Spleen (tissue), 7 donors: ENCODE data around the gene SEMA6D.

Experiments used
- POLR2A ChIP-seq, 3 donors: fragments of 450-650 bp; IDR thresholded peaks; one replicate each; pipeline ENCODE4 v1.5.1; 2017; ENCODE audit warnings: antibody characterized with exemption in 3 of 3, mild to moderate bottlenecking in 1 of 3
- TF ChIP-seq, protein P1 (sequence below), 11 experiments: fragments of 200-600 bp in 7 of 11; fragments of 450-650 bp in 4 of 11; sonication (generic) in 4 of 11; IDR thresholded peaks in 8 of 11; conservative IDR thresholded peaks in 3 of 11; 1 replicate in 7 of 11; 2 replicates in 4 of 11; pipeline versions ENCODE4 v1.4.0 to v1.8.0; 2016 to 2021; ENCODE audit warnings: antibody characterized with exemption in 11 of 11, inconsistent platforms in 4 of 11, mild to moderate bottlenecking in 1 of 11
- donor health status: DM: no; HTN: no; CAD: no; lungs with moderate emphysema.
- donor health status: DM: no; HTN: no; CAD: no.
- donor health status: DM: no; HTN: no; CAD: no.

DNA sequence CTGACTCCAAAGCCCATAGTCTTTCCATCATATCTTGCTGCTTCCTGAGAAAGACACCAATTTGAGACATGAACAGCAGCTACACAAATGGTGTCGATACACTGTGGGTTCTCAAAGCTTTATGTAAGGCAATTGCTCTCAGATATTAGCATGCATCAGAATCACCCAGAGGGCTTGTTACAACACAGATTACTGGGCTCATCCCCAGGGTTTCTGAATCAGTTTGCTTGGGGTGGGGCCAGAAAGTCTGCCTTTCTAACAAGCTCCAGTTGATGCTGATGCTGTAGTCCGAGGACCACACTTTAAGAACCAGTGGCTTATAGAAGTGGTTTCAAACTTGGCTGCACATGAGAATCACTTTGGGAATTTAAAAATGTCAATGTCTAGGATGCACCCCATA, 86.5 kb downstream of the SEMA6D start:
- no peak for TF ChIP-seq POLR2A (IDR thresholded peaks at IDR 0.05)
- TF ChIP-seq, protein P1, sequence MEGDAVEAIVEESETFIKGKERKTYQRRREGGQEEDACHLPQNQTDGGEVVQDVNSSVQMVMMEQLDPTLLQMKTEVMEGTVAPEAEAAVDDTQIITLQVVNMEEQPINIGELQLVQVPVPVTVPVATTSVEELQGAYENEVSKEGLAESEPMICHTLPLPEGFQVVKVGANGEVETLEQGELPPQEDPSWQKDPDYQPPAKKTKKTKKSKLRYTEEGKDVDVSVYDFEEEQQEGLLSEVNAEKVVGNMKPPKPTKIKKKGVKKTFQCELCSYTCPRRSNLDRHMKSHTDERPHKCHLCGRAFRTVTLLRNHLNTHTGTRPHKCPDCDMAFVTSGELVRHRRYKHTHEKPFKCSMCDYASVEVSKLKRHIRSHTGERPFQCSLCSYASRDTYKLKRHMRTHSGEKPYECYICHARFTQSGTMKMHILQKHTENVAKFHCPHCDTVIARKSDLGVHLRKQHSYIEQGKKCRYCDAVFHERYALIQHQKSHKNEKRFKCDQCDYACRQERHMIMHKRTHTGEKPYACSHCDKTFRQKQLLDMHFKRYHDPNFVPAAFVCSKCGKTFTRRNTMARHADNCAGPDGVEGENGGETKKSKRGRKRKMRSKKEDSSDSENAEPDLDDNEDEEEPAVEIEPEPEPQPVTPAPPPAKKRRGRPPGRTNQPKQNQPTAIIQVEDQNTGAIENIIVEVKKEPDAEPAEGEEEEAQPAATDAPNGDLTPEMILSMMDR (IDR thresholded peaks at IDR 0.05 in 8 of 11, conservative IDR thresholded peaks at IDR 0.05 in 3 of 11): no peak
